Activated B cell treated with CpG ODN at 0.5 μM for 24 hours (primary cell): ENCODE measurements around the gene REM1. TPM values are rescaled to one million over a fixed set of nuclear protein-coding genes. Genes with fewer than 3 reads are reported as not detected.
"Not testable (repeated sequence)": the region's sequence is repeated elsewhere in the genome, so short reads cannot be mapped to it uniquely, and the experiment has no call there.

ENCODE experiments used
- ATAC-seq: fragments of 200-7000 bp; cut with Tn5 transposase; one replicate; pipeline ENCODE4 v1.10.0; 2021; ENCODE audit warnings: low read depth, mild to moderate bottlenecking, moderate library complexity
- CTCF ChIA-PET: fragments of 350-600 bp; sonication (Branson Sonifier 250); formaldehyde crosslinking; loops from one replicate; lab custom pipeline; 2021; ENCODE audit warnings: antibody characterized with exemption; lab: Charles Lee
- POLR2A ChIA-PET: fragments of 350-600 bp; sonication (Branson Sonifier 250); formaldehyde crosslinking; loops from one replicate; lab custom pipeline; 2021; ENCODE audit warnings: antibody characterized with exemption; lab: Charles Lee
- DNase-seq: peaks from one replicate; pipeline ENCODE4 v3.0.0; 2022
- H3K27ac Mint-ChIP-seq: one replicate; pipeline ENCODE4 v1.8.0; 2020; ENCODE audit warnings: mixed read lengths
- H3K27me3 Mint-ChIP-seq: one replicate; pipeline ENCODE4 v1.8.0; 2021; ENCODE audit warnings: mixed read lengths
- H3K36me3 Mint-ChIP-seq: one replicate; pipeline ENCODE4 v1.8.0; 2021; ENCODE audit warnings: low read depth, mixed read lengths
- H3K4me1 Mint-ChIP-seq: one replicate; pipeline ENCODE4 v1.8.0; 2021; ENCODE audit warnings: mixed read lengths
- H3K4me3 Mint-ChIP-seq: one replicate; pipeline ENCODE4 v1.8.0; 2020; ENCODE audit warnings: mild to moderate bottlenecking, mixed read lengths
- H3K9me3 Mint-ChIP-seq: one replicate; pipeline ENCODE4 v1.8.0; 2020; ENCODE audit warnings: mixed read lengths
- CTCF ChIP-seq: fragments of 200-600 bp; IDR thresholded peaks from one replicate; pipeline ENCODE4 v1.8.0; 2022; ENCODE audit warnings: antibody characterized with exemption, mild to moderate bottlenecking
- intact Hi-C: fragments of 100-400 bp; cut with micrococcal nuclease; formaldehyde crosslinking; loops from one replicate; pipeline ENCODE4 v1.15.1; 2024
- total RNA-seq: library from RNA; stranded (reverse); gene quantifications from 2 replicates; pipeline ENCODE4 v1.2.3, GENCODE V29; 2022

Gene REM1
- not detected in 2 replicates for total RNA-seq

- intact Hi-C loops = no loop called here
- H3K27ac Mint-ChIP-seq = no peak within 1 kb of the TSS
- POLR2A ChIA-PET = no interaction called here
- CTCF ChIA-PET = no interaction called here
- peaks cover 22% of the 10 kb centered on the region for H3K4me1 Mint-ChIP-seq
- peaks cover 3% of the 10 kb centered on the region for H3K9me3 Mint-ChIP-seq
- DNase-seq (no peak), ATAC-seq (peak; percentile 14)
- no peaks in the 10 kb centered on the region for H3K36me3 Mint-ChIP-seq
- peaks cover 40% of the 10 kb centered on the region for H3K27me3 Mint-ChIP-seq
- H3K4me3 Mint-ChIP-seq = peak within 1 kb of the TSS; percentile 55
- no peak for TF ChIP-seq CTCF
Measured at GRCh38 chr20:31474758-31475427, at the start of gene REM1, which contains the start of gene DEFB124. TSS of gene REM1 (plus strand) at chr20:31475288. CDS start at chr20:31476446, 1,158 bp downstream. TSS of gene DEFB124 (minus strand) at chr20:31475127. CDS start at chr20:31473013, 2,114 bp downstream.

GRCh38 chr20:31425797-31426196 lies 49.3 kb upstream of the REM1 start:
- no peaks in the 10 kb centered on the region for H3K27me3 Mint-ChIP-seq
- no peak overlapping the region for H3K27ac Mint-ChIP-seq
- H3K4me3 Mint-ChIP-seq = no peak overlapping the region
- ChIA-PET CTCF (no interaction called here), POLR2A (no interaction called here)
- H3K36me3 Mint-ChIP-seq = no peaks in the 10 kb centered on the region
- intact Hi-C loops = no loop called here
- ATAC-seq (no peak), DNase-seq (no peak)
- no peaks in the 10 kb centered on the region for H3K4me1 Mint-ChIP-seq
- peaks cover 2% of the 10 kb centered on the region for H3K9me3 Mint-ChIP-seq
- TF ChIP-seq CTCF = no peak

- ATAC-seq, POLR2A ChIA-PET, H3K36me3 Mint-ChIP-seq, H3K27ac Mint-ChIP-seq, H3K9me3 Mint-ChIP-seq, H3K4me1 Mint-ChIP-seq, DNase-seq, intact Hi-C loops, H3K4me3 Mint-ChIP-seq, H3K27me3 Mint-ChIP-seq, CTCF ChIA-PET: not testable (repeated sequence)
Measured at GRCh38 chr20:31426891-31427551, 48.1 kb upstream of the REM1 start.

GRCh38 chr20:31427576-31427975 lies 47.5 kb upstream of the REM1 start:
- H3K4me1 Mint-ChIP-seq = not testable (repeated sequence)

GRCh38 chr20:31430568-31431115 lies 44.4 kb upstream of the REM1 start:
- ChIA-PET POLR2A (no interaction called here), CTCF (no interaction called here)
- DNase-seq (no peak), ATAC-seq (no peak)
- Mint-ChIP-seq H3K27ac (no peak overlapping the region), H3K27me3 (peaks cover 4% of the 10 kb centered on the region), H3K9me3 (peaks cover 2% of the 10 kb centered on the region), H3K4me3 (no peak overlapping the region), H3K36me3 (no peaks in the 10 kb centered on the region), H3K4me1 (no peaks in the 10 kb centered on the region)
- intact Hi-C loops = no loop called here
- TF ChIP-seq CTCF = no peak

More at GRCh38 chr20:31427576-31427975, 47.5 kb upstream of the REM1 start:
- intact Hi-C loops, H3K27ac Mint-ChIP-seq, H3K36me3 Mint-ChIP-seq, DNase-seq, H3K4me3 Mint-ChIP-seq, ATAC-seq, POLR2A ChIA-PET, H3K9me3 Mint-ChIP-seq, H3K27me3 Mint-ChIP-seq, CTCF ChIA-PET: not testable (repeated sequence)

GRCh38 chr20:31440012-31440659 lies 35.0 kb upstream of the REM1 start, which contains the start of gene DEFB123:
TSS of gene DEFB123 (plus strand) at chr20:31440632. CDS start at chr20:31440699, 67 bp downstream.
- ATAC-seq (no peak), DNase-seq (no peak)
- no peak within 1 kb of the TSS for H3K27ac Mint-ChIP-seq
- POLR2A ChIA-PET = no interaction called here
- no peak for TF ChIP-seq CTCF
- H3K36me3 Mint-ChIP-seq = no peaks in the 10 kb centered on the region
- CTCF ChIA-PET = no interaction called here
- intact Hi-C loops = no loop called here
- H3K4me3 Mint-ChIP-seq = no peak within 1 kb of the TSS
- H3K27me3 Mint-ChIP-seq = peaks cover 6% of the 10 kb centered on the region
- H3K4me1 Mint-ChIP-seq = no peaks in the 10 kb centered on the region
- H3K9me3 Mint-ChIP-seq = no peaks in the 10 kb centered on the region
